SH-SY5Y (cell line): ENCODE data around the gene ZMIZ2.

Experiments used
- GATA2 ChIP-seq: IDR thresholded peaks from 2 replicates; pipeline ENCODE4 v1.6.1; 2011; ENCODE audit warnings: mild to moderate bottlenecking, low read depth, low read length
- GATA3 ChIP-seq: IDR thresholded peaks from 2 replicates; pipeline ENCODE4 v1.6.1; 2011; ENCODE audit warnings: low read depth, mild to moderate bottlenecking, low read length, moderate library complexity

DNA sequence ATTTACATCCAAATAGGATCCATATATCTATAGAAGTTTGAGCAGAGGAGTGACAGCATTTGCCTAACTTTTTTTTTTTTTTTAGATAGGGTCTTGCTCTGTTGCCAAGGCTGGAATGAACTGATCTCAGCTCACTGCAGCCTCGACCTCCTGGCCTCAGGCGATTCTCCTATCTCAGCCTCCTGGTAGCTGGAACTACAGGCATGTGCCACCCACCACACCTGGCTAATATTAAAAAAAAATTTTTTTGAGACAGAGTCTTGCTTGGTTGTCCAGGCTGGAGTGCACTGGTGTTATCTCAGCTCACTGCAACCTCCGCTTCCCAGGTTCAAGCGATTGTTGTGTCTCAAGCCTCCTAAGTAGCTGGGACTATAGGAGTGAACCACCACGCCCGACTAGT, 62.9 kb downstream of the ZMIZ2 start:
- TF ChIP-seq GATA2 (no peak), GATA3 (no peak)
